Epithelial cell of esophagus (primary cell): ENCODE results near the gene TRPM2.

ENCODE experiments used
- DNase-seq: peaks from one replicate; pipeline ENCODE4 v3.0.0; 2010; ENCODE audit warnings: low read depth
- H3K4me3 ChIP-seq: 2 replicates; pipeline ENCODE4 v1.5.1; 2011; ENCODE audit warnings: mild to moderate bottlenecking, low read length, control low read depth
- CTCF ChIP-seq: IDR thresholded peaks from 2 replicates; pipeline ENCODE4 v1.5.1; 2011; ENCODE audit warnings: low read depth, mild to moderate bottlenecking, low read length, control low read depth, inconsistent platforms; ENCODE audit not compliant: insufficient read depth; ENCODE audit errors: missing control alignments

Gene TRPM2

GRCh38 chr21:44490816-44491215 is 137.4 kb downstream of the TRPM2 start:
- DNase-seq = no peak
- H3K4me3 ChIP-seq = no peak overlapping the region
- TF ChIP-seq CTCF = no peak
